NOMO-1 (cell line): ENCODE data around the gene LRP5.

Experiments
- DNase-seq, 2 experiments: peaks; one replicate each; lab custom pipeline; 2025; ENCODE audit not compliant: unreplicated experiment in 2 of 2; lab: John Stamatoyannopoulos, UW

The LRP5 gene

GRCh38 chr11:68306636-68307035, 5.8 kb upstream of the LRP5 start:
- no peak for DNase-seq

- DNase-seq = no peak
These were observed 4.3 kb upstream of the LRP5 start for GRCh38 chr11:68308068-68308467.

- DNase-seq = no peak
These were observed 2.7 kb upstream of the LRP5 start for GRCh38 chr11:68309621-68310185.

- no peak for DNase-seq
These were observed 953 bp upstream of the LRP5 start for GRCh38 chr11:68311160-68312116.

- no peak for DNase-seq
These were observed 586 bp downstream of the LRP5 start for GRCh38 chr11:68312780-68313573.

- DNase-seq = no peak
These were observed 1.3 kb downstream of the LRP5 start for GRCh38 chr11:68313574-68314202.

GRCh38 chr11:68314203-68315170, 2.1 kb downstream of the LRP5 start:
- DNase-seq = no peak

GRCh38 chr11:68315171-68315920, 3.0 kb downstream of the LRP5 start:
- DNase-seq = no peak

- no peak for DNase-seq
These were observed 4.9 kb downstream of the LRP5 start for GRCh38 chr11:68317147-68317785.

- DNase-seq = no peak
These were observed 9.1 kb downstream of the LRP5 start for GRCh38 chr11:68321293-68322051.

GRCh38 chr11:68322052-68322430, 9.7 kb downstream of the LRP5 start:
- no peak for DNase-seq

- DNase-seq = no peak
These were observed 11.8 kb downstream of the LRP5 start for GRCh38 chr11:68324241-68324640.

GRCh38 chr11:68324695-68325094, 12.3 kb downstream of the LRP5 start:
- DNase-seq = no peak

GRCh38 chr11:68325183-68325906, 13.0 kb downstream of the LRP5 start:
- no peak for DNase-seq

GRCh38 chr11:68325907-68326220, 13.5 kb downstream of the LRP5 start:
- DNase-seq = no peak

- DNase-seq = no peak
These were observed 14.2 kb downstream of the LRP5 start for GRCh38 chr11:68326334-68327215.
